ENCODE data around the gene RESP18. TPM values are rescaled to one million over a fixed set of nuclear protein-coding genes. Genes with fewer than 3 reads are reported as not detected.

Gene RESP18
- total RNA-seq, 1 donor from 2014 or later: not detected

- H3K9me3 ChIP-seq (ENCODE audit: low read depth): no peaks in the 10 kb centered on the region
- H4K20me1 ChIP-seq (ENCODE audit: low read depth): peaks cover 3% of the 10 kb centered on the region
- Mint-ChIP-seq H3K27me3 (ENCODE audit: insufficient read depth, low read depth) (no peaks in the 10 kb centered on the region), H3K4me3 (no peak overlapping the region), H3K36me3 (peaks cover 31% of the 10 kb centered on the region), H3K9me3 (no peaks in the 10 kb centered on the region), H3K27ac (peak overlapping the region; percentile 70), H3K4me1 (peaks cover 8% of the 10 kb centered on the region)
- TF ChIP-seq CTCF (IDR thresholded peaks at IDR 0.05): no peak
- no peak for TF ChIP-seq EZH2 (IDR thresholded peaks at IDR 0.05)
- no peak for TF ChIP-seq EZH2phosphoT487 (IDR thresholded peaks at IDR 0.05)
- peak overlapping the region; percentile 73 for H3K27ac ChIP-seq
- no peak overlapping the region for H2AFZ ChIP-seq (replicated peaks)
- peak overlapping the region; percentile 16 for H3K4me3 ChIP-seq
- peak; percentile 76 for DNase-seq (ENCODE audit: low spot score)
- H3F3A ChIP-seq (ENCODE audit: low read depth): peaks cover 17% of the 10 kb centered on the region
- H3K9ac ChIP-seq: no peak overlapping the region
- H3K27me3 ChIP-seq: no peaks in the 10 kb centered on the region
- H3K79me2 ChIP-seq (ENCODE audit: low read depth): no peaks in the 10 kb centered on the region
- H3K36me3 ChIP-seq: no peaks in the 10 kb centered on the region
- peak overlapping the region; percentile 72 for H3K4me2 ChIP-seq
- peaks cover 14% of the 10 kb centered on the region for H3K4me1 ChIP-seq
These were observed 45.8 kb upstream of the RESP18 start for GRCh38 chr2:219378163-219378851.

GRCh38 chr2:219369447-219369861, 36.9 kb upstream of the RESP18 start:
- Mint-ChIP-seq H3K36me3 (peaks cover 12% of the 10 kb centered on the region), H3K4me1 (peaks cover 6% of the 10 kb centered on the region), H3K4me3 (no peak overlapping the region), H3K27ac (no peak overlapping the region), H3K9me3 (no peaks in the 10 kb centered on the region), H3K27me3 (ENCODE audit: insufficient read depth, low read depth) (no peaks in the 10 kb centered on the region)
- H3K9me3 ChIP-seq (ENCODE audit: low read depth): no peaks in the 10 kb centered on the region
- no peaks in the 10 kb centered on the region for H4K20me1 ChIP-seq (ENCODE audit: low read depth)
- no peak overlapping the region for H3K9ac ChIP-seq
- no peak overlapping the region for H3K4me3 ChIP-seq
- no peak for DNase-seq (ENCODE audit: low spot score)
- no peaks in the 10 kb centered on the region for H3K36me3 ChIP-seq
- H3K4me2 ChIP-seq: no peak overlapping the region
- H3K79me2 ChIP-seq (ENCODE audit: low read depth): no peaks in the 10 kb centered on the region
- no peaks in the 10 kb centered on the region for H3K27me3 ChIP-seq
- TF ChIP-seq EZH2 (IDR thresholded peaks at IDR 0.05) (no peak), EZH2phosphoT487 (IDR thresholded peaks at IDR 0.05) (no peak), CTCF (IDR thresholded peaks at IDR 0.05) (no peak)
- no peak overlapping the region for H3K27ac ChIP-seq
- H3F3A ChIP-seq (ENCODE audit: low read depth): no peaks in the 10 kb centered on the region
- no peak overlapping the region for H2AFZ ChIP-seq (replicated peaks)
- no peaks in the 10 kb centered on the region for H3K4me1 ChIP-seq

- no peak overlapping the region for H3K27ac ChIP-seq
- Mint-ChIP-seq H3K4me1 (peaks cover 6% of the 10 kb centered on the region), H3K9me3 (no peaks in the 10 kb centered on the region), H3K27ac (no peak overlapping the region), H3K36me3 (peaks cover 5% of the 10 kb centered on the region), H3K27me3 (ENCODE audit: insufficient read depth, low read depth) (no peaks in the 10 kb centered on the region), H3K4me3 (no peak overlapping the region)
- H3K4me2 ChIP-seq: no peak overlapping the region
- no peak overlapping the region for H3K4me3 ChIP-seq
- no peak for DNase-seq (ENCODE audit: low spot score)
- no peaks in the 10 kb centered on the region for H3K4me1 ChIP-seq
- no peak overlapping the region for H2AFZ ChIP-seq (replicated peaks)
- no peaks in the 10 kb centered on the region for H3F3A ChIP-seq (ENCODE audit: low read depth)
- no peaks in the 10 kb centered on the region for H3K79me2 ChIP-seq (ENCODE audit: low read depth)
- TF ChIP-seq CTCF (IDR thresholded peaks at IDR 0.05) (no peak), EZH2phosphoT487 (IDR thresholded peaks at IDR 0.05) (no peak), EZH2 (IDR thresholded peaks at IDR 0.05) (no peak)
- H3K36me3 ChIP-seq: no peaks in the 10 kb centered on the region
- no peak overlapping the region for H3K9ac ChIP-seq
- H4K20me1 ChIP-seq (ENCODE audit: low read depth): no peaks in the 10 kb centered on the region
- H3K9me3 ChIP-seq (ENCODE audit: low read depth): no peaks in the 10 kb centered on the region
- H3K27me3 ChIP-seq: no peaks in the 10 kb centered on the region
These were observed 36.2 kb upstream of the RESP18 start for GRCh38 chr2:219368690-219369191.

Measured in neural progenitor cell (in vitro differentiated cells).